ENCODE results near the gene ARL17A.
"Not testable (repeated sequence)": the region's sequence is repeated elsewhere in the genome, so short reads cannot be mapped to it uniquely, and the experiment has no call there.

Gene ARL17A

DNA sequence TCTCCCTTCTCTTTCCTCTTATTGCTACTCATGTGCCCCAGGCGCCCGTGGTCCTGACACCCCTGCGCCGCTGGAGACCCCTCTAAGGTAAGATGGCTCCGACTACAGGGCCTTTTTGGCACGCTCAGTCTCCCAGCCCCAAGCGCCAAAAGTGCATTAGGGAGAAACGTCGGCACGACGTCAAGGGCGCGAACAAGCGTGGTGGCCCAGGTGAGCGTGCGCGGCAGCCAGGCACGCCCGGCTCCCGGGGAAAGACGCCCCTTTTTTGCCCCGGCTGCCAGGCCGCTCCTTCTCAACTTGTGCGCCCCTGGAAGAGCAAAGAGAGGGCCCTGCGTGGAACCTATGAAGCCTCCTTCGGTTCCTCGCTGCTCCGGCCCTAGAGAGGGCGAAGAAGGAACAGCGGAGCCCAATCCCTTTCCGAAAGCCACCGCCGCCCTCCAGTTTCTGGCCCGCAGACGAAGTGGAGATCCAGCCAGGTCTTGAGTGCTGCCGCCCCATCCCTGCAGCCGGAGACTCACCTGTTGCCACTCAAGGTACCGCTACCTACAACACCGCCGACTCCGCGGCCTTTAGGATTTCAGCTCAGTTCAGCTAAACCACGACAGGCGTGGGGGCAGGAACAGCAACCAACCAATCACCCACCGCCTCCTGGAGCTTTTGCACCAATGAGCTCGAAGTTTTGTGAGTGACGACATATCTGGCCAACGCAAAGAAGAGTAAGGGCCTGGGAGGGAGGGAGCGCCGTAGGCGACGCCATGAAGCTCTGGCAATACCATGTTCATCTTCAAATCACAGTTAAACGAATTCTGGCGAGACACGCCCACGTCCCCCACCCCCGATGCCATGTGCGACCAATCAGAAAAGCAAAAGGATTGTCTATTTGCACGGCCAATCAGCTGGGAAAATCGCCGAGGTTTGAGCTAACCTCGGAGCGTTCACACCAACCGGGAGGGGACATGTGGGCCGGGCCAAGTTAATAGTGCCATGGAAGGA is at the start of gene ARL17A:
Gene ARL17A (minus strand): TSS at position 609 of the 993 bp plus-strand sequence. CDS start 3,369 bp downstream, outside the sequence.
- peak; percentile 94 for DNase-seq (ENCODE audit: low spot score)

DNA sequence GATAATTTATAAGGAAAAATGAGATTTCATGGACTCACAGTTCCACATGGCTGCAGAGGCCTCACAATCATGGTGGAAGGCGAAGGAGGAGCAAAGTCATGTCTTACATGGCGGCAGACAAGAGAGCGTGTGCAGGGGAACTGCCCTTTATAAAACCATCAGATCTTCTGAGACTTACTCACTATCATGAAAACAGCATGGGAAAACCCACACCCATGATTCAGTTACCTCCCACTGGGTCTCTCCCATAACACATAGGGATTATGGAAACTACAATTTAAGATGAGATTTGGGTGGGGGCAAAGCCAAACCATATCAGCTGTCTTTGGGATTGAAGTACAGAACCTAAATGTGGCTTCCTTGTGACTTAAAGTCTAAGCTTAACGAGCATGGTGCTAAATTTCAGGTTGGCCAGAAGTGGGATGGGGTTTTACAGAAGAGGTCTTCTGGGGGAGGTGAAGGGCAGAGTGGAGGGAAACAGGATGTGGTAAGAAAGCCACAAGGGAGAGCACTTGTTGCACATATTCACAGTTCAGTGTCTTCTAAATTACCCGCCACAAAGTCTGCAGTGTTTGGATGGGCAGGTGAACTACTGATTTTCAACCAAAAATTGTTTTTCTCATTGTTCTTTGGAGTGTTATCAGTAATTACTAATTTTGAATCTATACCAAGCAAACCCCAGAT is 49.4 kb upstream of the ARL17A start:
- DNase-seq (ENCODE audit: low spot score) = not testable (repeated sequence)

DNA sequence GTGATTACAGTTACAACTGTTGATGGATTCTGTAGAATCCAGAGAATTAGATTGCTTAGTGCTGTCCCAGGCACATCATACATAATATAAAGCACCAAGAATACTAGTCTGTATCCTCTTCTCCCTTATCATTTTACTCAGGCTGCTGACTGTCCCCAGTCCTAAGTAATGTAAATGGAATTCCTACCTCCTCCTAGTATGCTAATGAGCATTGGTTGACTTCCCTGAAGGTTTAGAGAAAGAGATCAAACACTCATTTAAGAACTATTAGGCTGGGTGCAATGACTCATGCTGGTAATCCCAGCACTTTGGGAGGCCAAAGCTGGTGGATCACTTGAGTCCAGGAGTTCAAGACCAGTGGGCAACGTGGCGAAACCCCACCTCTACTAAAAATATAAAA is 48.0 kb upstream of the ARL17A start:
- DNase-seq (ENCODE audit: low spot score) = not testable (repeated sequence)

DNA sequence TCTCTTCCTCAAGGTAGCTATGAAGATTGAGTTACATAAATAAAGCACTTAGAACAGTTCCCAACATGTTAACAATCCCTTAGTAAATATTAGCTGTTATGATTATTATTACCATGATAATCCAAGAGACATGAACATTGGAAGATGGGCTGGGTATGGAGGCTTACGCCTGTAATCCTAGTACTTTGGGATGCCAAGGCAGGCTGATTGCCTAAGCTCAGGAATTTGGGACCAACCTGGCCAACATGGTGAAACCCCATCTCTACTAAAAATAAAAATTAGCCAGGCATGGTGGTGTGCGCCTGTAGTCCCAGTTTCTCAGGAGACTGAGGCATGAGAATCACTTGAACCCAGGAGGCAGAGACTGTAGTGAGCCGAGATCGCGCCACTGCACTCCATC is 45.2 kb upstream of the ARL17A start:
- not testable (repeated sequence) for DNase-seq (ENCODE audit: low spot score)

DNA sequence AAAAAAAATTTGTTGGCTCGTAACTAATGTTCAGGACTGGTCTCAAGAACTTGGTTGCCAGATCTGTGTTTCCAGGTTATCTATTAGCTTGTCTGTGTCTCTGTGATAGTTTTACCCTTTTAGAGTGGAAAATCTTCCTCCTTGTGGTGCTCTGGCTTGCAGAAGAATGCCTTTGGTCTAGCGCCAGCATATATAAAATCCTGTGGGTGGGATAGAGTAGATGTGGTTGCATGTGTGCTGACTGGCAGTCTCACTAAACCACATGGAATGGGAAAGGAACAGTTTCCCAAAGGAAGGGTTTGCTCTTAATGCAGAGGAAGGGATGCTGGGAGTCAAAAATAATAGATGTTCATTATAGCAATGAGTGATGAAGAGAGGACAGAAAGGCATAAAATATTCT is 44.3 kb upstream of the ARL17A start:
- not testable (repeated sequence) for DNase-seq (ENCODE audit: low spot score)

DNA sequence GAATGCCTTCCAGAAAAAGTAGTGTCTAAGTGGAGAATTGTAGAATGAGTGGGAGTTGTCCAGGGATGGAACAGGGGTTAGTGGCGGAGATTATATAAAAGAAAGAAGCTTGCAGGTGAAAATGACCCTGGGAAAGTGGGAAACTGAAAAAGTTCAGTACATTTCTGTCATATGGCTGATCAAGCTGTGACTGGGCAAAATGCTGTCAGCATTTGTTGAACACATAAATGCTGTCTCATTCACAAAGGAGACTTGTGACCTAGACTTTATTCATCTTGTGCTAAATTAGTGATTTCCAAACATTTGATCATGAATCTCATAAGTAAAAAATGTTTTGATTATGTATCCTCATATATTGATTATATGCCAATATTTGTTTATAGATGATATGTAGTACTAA is 39.5 kb upstream of the ARL17A start:
- not testable (repeated sequence) for DNase-seq (ENCODE audit: low spot score)

DNA sequence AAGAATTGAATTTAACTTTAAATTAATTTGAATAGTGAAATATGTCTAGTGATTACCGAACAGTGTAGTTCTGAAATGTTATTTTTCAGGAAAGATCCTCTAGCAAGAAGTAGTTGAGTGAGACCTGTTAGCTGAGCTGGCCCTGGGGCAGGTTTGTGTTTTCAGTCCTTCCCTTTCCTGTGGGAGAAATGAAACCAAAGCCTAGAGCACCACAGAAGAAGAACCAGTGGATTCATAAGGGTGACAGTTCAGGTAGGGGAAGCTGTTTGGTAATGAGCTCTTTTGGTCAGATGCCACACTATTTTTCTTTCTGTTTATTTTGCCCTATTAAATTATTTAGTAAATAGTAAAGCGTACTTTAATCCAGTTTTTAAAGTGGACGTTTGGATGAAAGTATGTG is 37.6 kb upstream of the ARL17A start:
- not testable (repeated sequence) for DNase-seq (ENCODE audit: low spot score)

DNA sequence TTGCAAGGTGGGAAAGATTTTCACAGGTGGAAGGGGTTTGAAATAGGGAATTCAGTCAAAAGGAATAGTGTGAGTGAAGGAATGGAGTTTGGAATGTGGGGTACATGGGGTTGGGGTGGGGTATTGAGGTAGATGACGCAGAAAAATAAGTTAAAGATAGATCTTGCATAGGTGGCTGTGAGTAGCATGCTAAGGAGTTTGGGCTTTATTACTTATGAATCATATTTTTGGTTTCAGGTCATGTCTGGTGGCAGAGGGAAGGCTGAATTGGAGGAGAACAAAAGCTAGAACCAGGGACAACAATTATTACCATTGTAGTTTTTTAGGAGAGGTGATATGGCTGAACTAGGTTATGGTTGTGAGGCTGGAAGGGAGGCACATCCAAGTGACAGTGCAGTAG is 34.4 kb upstream of the ARL17A start:
- not testable (repeated sequence) for DNase-seq (ENCODE audit: low spot score)

DNA sequence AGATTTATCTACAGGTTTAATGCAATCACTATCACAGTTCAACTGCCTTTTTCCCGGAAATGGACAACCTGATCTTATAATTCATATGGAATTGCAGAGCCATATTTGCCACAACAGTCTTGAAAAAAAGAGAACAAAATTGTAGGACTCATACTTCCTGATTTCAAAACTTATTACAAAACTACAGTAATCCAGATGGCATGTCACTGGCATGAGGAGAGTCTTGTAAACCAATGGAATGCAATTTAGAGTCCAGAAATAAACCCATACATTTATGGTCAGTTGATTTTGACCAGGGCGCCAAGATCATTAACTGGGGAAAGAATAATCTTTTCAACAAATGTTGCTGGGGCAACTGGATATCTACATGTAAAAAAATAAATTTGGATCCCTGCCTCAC is 31.8 kb upstream of the ARL17A start:
- not testable (repeated sequence) for DNase-seq (ENCODE audit: low spot score)

DNA sequence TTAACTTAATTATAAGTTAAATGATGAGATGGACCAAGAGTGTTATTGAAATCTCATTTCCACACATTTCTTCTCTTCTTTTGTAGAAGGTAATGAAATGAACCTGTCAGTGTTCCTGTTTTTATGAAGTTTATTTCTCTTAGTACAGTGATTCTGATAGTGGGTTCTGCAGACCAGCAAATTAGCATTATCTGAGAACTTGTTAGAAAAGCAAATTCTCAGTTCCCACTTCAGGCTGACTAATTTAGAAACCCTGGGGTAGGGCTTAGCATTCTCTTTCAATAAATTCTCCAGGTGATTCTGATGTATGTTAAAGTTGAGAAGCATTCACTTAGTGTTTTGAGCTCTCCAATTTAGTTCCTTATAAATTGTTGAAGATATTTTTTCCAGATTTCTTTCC is 23.6 kb upstream of the ARL17A start:
- not testable (repeated sequence) for DNase-seq (ENCODE audit: low spot score)

DNA sequence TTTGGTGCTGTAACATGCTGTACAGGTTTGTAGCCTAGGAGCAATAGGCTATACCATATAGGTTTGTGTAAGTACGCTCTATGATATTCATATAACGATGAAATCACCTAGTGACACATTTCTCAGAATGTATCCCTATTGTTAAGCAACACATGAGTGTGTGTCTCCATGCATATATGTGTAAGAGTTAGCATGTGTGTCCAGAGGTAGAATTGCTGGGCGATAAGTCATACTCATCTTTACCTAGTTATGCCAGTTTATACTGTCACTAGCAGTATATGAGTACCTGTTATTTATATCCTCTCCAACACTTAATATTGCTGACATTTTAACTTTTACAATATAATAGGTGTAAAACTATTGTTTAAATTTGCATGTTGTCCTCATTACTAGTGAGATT is 21.3 kb upstream of the ARL17A start:
- not testable (repeated sequence) for DNase-seq (ENCODE audit: low spot score)

DNA sequence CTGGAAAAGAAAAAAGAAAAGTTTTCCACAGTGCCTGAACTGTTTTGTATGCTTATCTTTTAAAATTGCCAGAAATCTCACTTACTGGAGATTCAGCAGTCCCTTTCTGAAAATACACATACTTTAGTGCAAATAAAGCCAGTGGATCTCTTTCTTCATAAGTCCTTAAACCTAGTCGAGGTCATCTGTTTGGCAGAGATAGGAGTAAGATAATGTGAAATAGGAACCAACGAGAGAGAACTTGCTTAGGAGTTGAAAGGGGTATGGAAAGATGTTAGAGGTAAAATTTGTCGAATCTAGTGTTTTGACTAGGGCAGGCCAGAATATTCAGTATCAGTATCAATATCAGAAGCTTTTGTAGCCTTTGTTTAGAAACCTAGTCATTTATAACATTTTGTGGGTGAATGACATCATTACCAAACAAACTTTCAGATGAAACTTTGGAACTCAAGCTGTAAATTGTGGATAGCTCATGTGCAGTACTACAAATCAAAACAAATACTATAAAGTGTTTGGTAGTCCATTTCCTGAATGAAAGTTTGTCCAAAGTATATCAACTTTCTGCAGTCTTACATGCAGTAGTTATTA is 18.9 kb upstream of the ARL17A start:
- not testable (repeated sequence) for DNase-seq (ENCODE audit: low spot score)

DNA sequence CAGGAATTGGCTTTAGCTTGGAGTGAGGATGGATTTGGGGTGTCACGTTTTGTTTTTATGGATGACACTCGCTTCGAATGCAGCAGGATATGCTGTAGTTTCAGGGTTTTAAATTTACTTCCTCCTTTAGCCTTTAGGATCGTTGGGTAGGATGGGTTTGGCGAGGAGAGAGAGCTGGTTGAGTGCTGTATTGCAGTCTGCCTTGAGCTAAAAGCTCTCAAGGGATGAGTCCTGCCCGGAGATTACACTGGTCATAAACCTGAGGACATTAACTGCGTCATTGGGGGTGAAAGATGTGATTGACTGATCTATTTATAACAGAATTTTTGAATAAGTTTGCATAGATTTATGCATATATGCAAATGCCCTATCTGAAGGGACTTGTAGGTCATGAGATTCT is 11.8 kb upstream of the ARL17A start:
- not testable (repeated sequence) for DNase-seq (ENCODE audit: low spot score)

DNA sequence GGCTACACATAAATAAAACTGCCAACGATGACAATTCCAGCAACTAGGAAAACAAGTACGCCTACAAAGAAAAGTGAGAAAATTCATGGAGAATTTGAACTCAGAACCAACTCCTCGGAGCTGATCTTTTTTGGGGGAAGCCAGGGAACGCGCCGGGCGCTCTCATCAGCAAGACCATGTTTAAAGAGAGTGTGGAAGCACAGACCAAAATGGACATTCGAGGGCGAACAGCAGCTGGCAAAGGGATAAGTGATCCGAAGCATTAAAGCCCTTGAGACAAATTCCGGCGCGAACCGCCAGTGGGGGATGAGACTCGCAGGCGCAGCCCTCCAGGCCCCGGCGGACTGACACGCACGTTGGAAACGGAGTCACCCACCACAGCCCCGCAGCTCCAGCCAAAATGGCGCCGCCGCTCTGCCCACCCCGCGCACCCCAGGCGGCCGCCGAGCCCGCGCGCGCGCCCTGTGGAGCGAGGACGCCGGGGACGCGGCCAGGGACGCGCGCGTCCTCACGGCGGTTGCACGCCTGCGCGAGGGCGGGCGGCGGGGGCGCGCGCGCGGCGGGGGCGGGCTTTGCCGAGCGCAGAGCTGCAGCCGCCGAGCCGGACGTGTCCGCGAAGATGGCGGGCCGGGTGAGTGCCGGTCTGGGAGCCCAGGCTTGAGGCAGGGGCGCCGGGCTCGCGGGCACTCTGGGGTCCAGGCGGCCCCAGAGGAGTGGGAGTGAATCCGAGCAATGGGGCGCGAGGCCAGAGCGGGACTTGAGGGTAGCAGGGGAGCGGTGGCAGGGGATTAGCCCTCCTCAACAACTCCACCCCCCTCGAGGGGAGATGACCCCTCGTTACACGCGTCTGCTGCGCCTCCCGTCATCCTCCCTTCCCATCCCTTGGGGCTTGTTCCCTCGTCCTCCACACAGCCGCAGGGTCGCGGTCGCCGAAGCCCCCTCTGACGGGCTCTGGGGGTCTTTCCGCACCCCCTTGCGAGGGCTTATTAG is 11.0 kb upstream of the ARL17A start, which contains the start of gene NSF:
Gene NSF (plus strand): TSS at position 513 of the 990 bp plus-strand sequence. CDS start 107 bp downstream, at position 620.
- not testable (repeated sequence) for DNase-seq (ENCODE audit: low spot score)

DNA sequence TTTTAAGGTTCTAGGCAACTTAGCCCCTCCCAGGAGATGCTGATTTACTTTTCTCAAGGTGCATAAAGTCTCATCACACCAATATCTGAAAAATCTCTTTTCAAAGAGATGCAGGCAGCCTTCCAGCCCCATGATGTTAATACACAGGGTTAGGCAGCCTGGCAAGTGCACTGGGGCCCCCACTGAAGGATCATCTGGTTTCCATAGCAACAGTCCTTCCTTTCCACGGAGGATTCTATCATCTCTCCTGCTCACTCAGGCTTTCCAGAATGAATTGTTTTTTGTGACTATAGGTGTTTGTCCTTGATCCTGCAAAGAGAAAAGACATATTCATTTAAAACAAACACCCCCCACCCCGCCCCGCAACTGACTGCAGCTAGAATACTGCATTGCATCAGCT is 6.0 kb upstream of the ARL17A start:
- DNase-seq (ENCODE audit: low spot score) = not testable (repeated sequence)

DNA sequence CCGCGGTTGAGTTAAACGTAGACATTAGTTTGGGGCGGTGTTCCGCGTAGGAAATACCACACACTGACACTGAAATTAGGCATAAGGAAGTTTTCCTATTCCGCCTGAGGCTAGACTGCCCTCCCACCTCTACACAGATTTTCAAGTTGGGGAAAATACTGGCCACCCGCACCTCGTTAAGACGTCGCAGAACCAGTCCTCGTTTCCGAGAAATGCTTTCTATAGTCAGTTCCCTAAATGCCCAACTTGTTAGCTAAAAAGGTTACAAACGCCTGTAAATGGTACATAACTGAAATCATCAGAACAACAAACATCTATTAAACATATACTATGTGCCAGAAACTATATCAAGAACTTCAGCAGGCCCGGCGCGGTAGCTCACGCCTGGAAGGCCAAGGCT is 591 bp upstream of the ARL17A start:
- DNase-seq (ENCODE audit: low spot score) = not testable (repeated sequence)

DNA sequence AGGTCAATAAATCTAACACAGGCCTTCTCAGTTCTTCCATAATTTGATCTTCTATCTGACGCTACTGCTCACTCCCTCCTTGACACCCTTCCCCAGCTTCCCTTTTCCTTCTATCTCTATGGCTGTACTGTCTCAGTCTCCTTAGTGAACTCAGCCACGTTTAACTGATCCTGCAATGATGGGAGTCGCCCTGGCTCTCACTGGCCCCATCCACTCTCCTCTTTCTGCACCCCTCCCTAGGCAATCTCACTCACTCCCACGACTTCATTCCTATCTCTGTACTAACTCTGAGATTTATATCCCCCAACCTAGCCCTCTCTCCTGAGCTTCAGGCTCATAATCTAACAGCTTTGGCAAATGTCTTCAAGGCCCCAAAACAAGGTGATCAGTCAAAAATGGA is 7.7 kb downstream of the ARL17A start:
- not testable (repeated sequence) for DNase-seq (ENCODE audit: low spot score)

DNA sequence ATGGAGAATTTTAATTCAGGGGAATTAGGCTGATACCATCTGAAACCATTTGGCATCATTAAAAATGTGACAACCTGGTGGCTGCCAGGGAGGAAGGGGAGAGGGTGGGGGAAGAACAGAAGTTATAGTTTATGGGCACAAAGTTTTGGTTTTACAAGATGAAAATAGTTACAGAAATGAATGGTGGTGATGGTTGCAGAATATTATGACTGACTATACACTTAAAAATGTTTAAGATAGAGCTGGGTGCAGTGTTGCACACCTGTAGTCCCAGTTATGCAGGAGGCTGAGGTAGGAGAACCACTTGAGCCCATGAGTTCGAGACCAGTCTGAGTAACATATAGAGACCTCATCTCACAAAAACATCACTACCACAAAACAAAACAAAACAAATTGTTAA is 12.5 kb downstream of the ARL17A start:
- not testable (repeated sequence) for DNase-seq (ENCODE audit: low spot score)

DNA sequence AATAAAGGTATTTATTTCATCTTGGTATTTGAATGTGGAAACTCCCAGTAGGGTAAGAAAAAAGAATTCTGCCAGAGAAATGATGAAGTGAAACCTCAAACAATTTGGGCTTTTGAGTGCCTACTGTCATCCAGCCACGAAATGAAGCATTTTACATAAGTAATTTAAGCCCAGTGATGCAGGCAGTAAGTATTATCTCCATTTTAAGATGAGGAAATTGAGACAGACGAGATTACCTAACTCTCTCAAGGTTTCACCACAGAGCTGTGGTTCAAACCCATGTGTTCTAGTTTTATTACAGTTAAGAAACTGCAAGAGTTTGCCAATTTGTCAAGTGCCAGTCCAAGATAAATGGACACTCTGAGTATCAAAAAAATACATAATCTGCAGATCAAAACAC is 13.2 kb downstream of the ARL17A start:
- DNase-seq (ENCODE audit: low spot score) = not testable (repeated sequence)

DNA sequence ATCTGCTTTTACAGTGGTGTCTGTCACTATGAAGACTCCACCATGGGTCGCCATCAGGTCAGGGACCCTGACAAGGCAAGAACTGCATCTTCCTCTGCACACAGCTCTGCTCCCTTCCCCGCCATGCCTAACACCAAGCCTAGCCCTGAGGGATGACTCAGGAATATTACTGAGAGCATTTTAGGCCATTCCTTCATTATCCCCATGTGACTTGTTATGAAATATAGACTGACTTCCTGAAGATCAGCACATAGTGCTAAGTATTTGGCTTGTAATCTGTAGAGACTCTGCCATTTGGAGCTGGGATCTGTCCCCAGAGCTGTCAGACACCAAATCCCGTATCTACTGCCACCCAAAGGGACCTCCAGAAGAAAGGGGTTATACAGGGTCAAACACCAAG is 19.4 kb downstream of the ARL17A start:
- DNase-seq (ENCODE audit: low spot score) = not testable (repeated sequence)

DNA sequence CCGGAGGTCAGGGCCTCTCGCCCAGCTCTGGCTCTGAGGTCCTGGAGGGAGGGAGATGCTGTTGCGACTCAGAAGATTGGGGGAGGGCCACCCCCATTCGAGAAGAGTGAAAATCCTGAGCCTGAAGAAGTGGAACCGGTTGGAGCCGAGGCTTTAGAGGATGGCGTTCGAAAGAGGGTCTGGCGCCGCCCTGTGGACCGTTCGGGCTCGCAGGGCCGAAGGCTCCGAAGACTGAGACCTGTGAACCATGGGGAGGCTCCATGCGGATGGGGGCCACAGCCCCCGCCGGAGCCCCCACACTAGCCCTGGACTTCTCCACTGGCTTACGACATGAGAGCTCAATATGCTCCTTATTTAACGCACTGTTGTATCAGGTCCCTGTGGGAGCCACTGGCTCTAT is 20.3 kb downstream of the ARL17A start:
- not testable (repeated sequence) for DNase-seq (ENCODE audit: low spot score)

All from CD4-positive, alpha-beta T cell treated with Interleukin-15 for 4 hours (primary cell).